GM21619 (cell line): ENCODE results near the gene TCEAL7.
"Not testable (repeated sequence)": the region's sequence is repeated elsewhere in the genome, so short reads cannot be mapped to it uniquely, and the experiment has no call there.

ENCODE experiments used
- ATAC-seq: cut with Tn5 transposase; IDR thresholded peaks from one replicate; pipeline ENCODE4 v1.9.1; 2021; ENCODE audit not compliant: unreplicated experiment

TCEAL7 gene

GRCh38 chrX:103329991-103330390, at the start of gene TCEAL7:
TSS of gene TCEAL7 (plus strand) at chrX:103330239. CDS start at chrX:103331404, 1,165 bp downstream.
- ATAC-seq: no peak

- no peak for ATAC-seq
Observed at GRCh38 chrX:103293118-103293517, 36.9 kb upstream of the TCEAL7 start.

- no peak for ATAC-seq
Observed at GRCh38 chrX:103304705-103305104, 25.3 kb upstream of the TCEAL7 start.

- not testable (repeated sequence) for ATAC-seq
Observed at GRCh38 chrX:103305666-103306065, 24.4 kb upstream of the TCEAL7 start.

GRCh38 chrX:103309860-103310554, 20.0 kb upstream of the TCEAL7 start:
- no peak for ATAC-seq

GRCh38 chrX:103310555-103311398, 19.3 kb upstream of the TCEAL7 start, which contains the start of gene BEX2:
TSS of gene BEX2 (minus strand) at chrX:103310990. CDS start at chrX:103309976, 1,014 bp downstream.
- peak; percentile 98 for ATAC-seq

- no peak for ATAC-seq
Observed at GRCh38 chrX:103311399-103311780, 18.6 kb upstream of the TCEAL7 start.

GRCh38 chrX:103330681-103331288, 746 bp downstream of the TCEAL7 start:
- no peak for ATAC-seq

GRCh38 chrX:103338663-103339062, 8.6 kb downstream of the TCEAL7 start:
- ATAC-seq: no peak

GRCh38 chrX:103343105-103343504, 13.1 kb downstream of the TCEAL7 start:
- ATAC-seq: no peak

- no peak for ATAC-seq
Observed at GRCh38 chrX:103344606-103345005, 14.6 kb downstream of the TCEAL7 start.

GRCh38 chrX:103347682-103348397, 17.8 kb downstream of the TCEAL7 start:
- ATAC-seq: no peak

- no peak for ATAC-seq
Observed at GRCh38 chrX:103356130-103356798, 26.2 kb downstream of the TCEAL7 start, which contains the start of gene TCEAL9. TSS of gene TCEAL9 (plus strand) at chrX:103356506. CDS start at chrX:103357685, 1,179 bp downstream.

- ATAC-seq: no peak
Observed at GRCh38 chrX:103356858-103357257, 26.8 kb downstream of the TCEAL7 start.

GRCh38 chrX:103357871-103358270, 27.8 kb downstream of the TCEAL7 start:
- ATAC-seq: no peak

GRCh38 chrX:103359605-103360004, 29.6 kb downstream of the TCEAL7 start:
- ATAC-seq: not testable (repeated sequence)

GRCh38 chrX:103360092-103360491, 30.1 kb downstream of the TCEAL7 start:
- no peak for ATAC-seq

- ATAC-seq: no peak
Observed at GRCh38 chrX:103360916-103361315, 30.9 kb downstream of the TCEAL7 start.

GRCh38 chrX:103361798-103362197, 31.8 kb downstream of the TCEAL7 start:
- no peak for ATAC-seq

- no peak for ATAC-seq
Observed at GRCh38 chrX:103362474-103362873, 32.4 kb downstream of the TCEAL7 start.
